Upper lobe of right lung (tissue), 1 donor: ENCODE measurements around the gene NKRF. TPM values are rescaled to one million over a fixed set of nuclear protein-coding genes. Genes with fewer than 3 reads are reported as not detected.

Experiments used
- ATAC-seq: fragments of 200-7000 bp; cut with Tn5 transposase; one replicate; pipeline ENCODE4 v1.9.1; 2020; ENCODE audit warnings: mild to moderate bottlenecking, moderate library complexity
- DNase-seq: peaks from one replicate; pipeline ENCODE4 v3.0.0-alpha.2; 2020
- H3K27ac ChIP-seq: fragments of 200-600 bp; one replicate; pipeline ENCODE4 v1.8.0; 2022
- H3K27me3 ChIP-seq: fragments of 200-600 bp; one replicate; pipeline ENCODE4 v1.8.0; 2022; ENCODE audit warnings: mild to moderate bottlenecking
- H3K36me3 ChIP-seq: fragments of 200-600 bp; one replicate; pipeline ENCODE4 v1.8.0; 2022
- H3K4me1 ChIP-seq: fragments of 200-600 bp; one replicate; pipeline ENCODE4 v1.8.0; 2022
- H3K4me3 ChIP-seq: fragments of 200-600 bp; one replicate; pipeline ENCODE4 v1.8.0; 2022; ENCODE audit warnings: mild to moderate bottlenecking
- H3K9me3 ChIP-seq: fragments of 200-600 bp; one replicate; pipeline ENCODE4 v1.8.0; 2022
- CTCF ChIP-seq: fragments of 200-600 bp; IDR thresholded peaks from one replicate; pipeline ENCODE4 v1.8.0; 2022; ENCODE audit warnings: antibody characterized with exemption
- intact Hi-C: fragments of 100-400 bp; cut with DNase I; formaldehyde crosslinking; loops from one replicate; pipeline ENCODE4 v1.11.0; 2022
- total RNA-seq: library from RNA; stranded (reverse); fragmentation: NEBNext Ultra II Directional; extraction: Animal tissue kit (Norgen Biotek cat#: 25700); gene quantifications from one replicate; pipeline ENCODE4 v1.2.1, GENCODE V29; 2021
- donor health status: DM: no; HTN: yes; CAD: no; lungs with severe emphysema.

Gene NKRF
- total RNA-seq, 1 donor from 2014 or later = 7.1 TPM

GRCh38 chrX:119605464-119606279, 552 bp downstream of the NKRF start:
- Histone ChIP-seq H3K4me3 (peak overlapping the region; percentile 69), H3K27ac (peak overlapping the region; percentile 88), H3K27me3 (no peaks in the 10 kb centered on the region), H3K36me3 (no peaks in the 10 kb centered on the region), H3K4me1 (no peaks in the 10 kb centered on the region), H3K9me3 (no peaks in the 10 kb centered on the region)
- TF ChIP-seq CTCF = no peak
- DNase-seq (peak; percentile 67), ATAC-seq (peak; percentile 74)
- intact Hi-C loops = no loop called here

- H3K4me1 ChIP-seq = no peaks in the 10 kb centered on the region
- no peak for TF ChIP-seq CTCF
- no peaks in the 10 kb centered on the region for H3K9me3 ChIP-seq
- no peaks in the 10 kb centered on the region for H3K27me3 ChIP-seq
- no peaks in the 10 kb centered on the region for H3K36me3 ChIP-seq
- DNase-seq (no peak), ATAC-seq (no peak)
- H3K4me3 ChIP-seq = peak overlapping the region; percentile 69
- no peak overlapping the region for H3K27ac ChIP-seq
- intact Hi-C loops = no loop called here
Observed at GRCh38 chrX:119604766-119605463, 1.3 kb downstream of the NKRF start.

- DNase-seq = no peak
Observed at GRCh38 chrX:119602701-119603255, 3.4 kb downstream of the NKRF start.

GRCh38 chrX:119589810-119590209, 16.4 kb downstream of the NKRF start:
- ATAC-seq = no peak
- no peak for TF ChIP-seq CTCF

More at GRCh38 chrX:119602701-119603255, 3.4 kb downstream of the NKRF start:
- no peaks in the 10 kb centered on the region for H3K36me3 ChIP-seq
- no peak for ATAC-seq
- intact Hi-C loops = no loop called here
- no peak for TF ChIP-seq CTCF
- no peaks in the 10 kb centered on the region for H3K4me1 ChIP-seq
- no peak overlapping the region for H3K27ac ChIP-seq
- H3K4me3 ChIP-seq = no peak overlapping the region
- no peaks in the 10 kb centered on the region for H3K27me3 ChIP-seq
- H3K9me3 ChIP-seq = no peaks in the 10 kb centered on the region

GRCh38 chrX:119583431-119584059, 22.7 kb downstream of the NKRF start:
- intact Hi-C loops = no loop called here
- H3K36me3 ChIP-seq = no peaks in the 10 kb centered on the region
- no peak overlapping the region for H3K27ac ChIP-seq
- no peaks in the 10 kb centered on the region for H3K4me1 ChIP-seq
- no peaks in the 10 kb centered on the region for H3K9me3 ChIP-seq
- TF ChIP-seq CTCF = no peak
- no peak for ATAC-seq
- H3K27me3 ChIP-seq = no peaks in the 10 kb centered on the region
- no peak for DNase-seq
- H3K4me3 ChIP-seq = no peak overlapping the region

More at GRCh38 chrX:119589810-119590209, 16.4 kb downstream of the NKRF start:
- no peaks in the 10 kb centered on the region for H3K27me3 ChIP-seq
- no peaks in the 10 kb centered on the region for H3K9me3 ChIP-seq
- no peak overlapping the region for H3K4me3 ChIP-seq
- no peaks in the 10 kb centered on the region for H3K4me1 ChIP-seq
- no peak overlapping the region for H3K27ac ChIP-seq
- H3K36me3 ChIP-seq = peaks cover 24% of the 10 kb centered on the region
- intact Hi-C loops = no loop called here
- no peak for DNase-seq
